MM.1S (cell line): Measurements from ENCODE around the gene PGA5.

Experiments
- DNase-seq: peaks from one replicate; pipeline ENCODE4 v3.0.0-alpha.2; 2015
- H2AFZ ChIP-seq: fragments of 300-600 bp; sonication (generic); 2 replicates; pipeline ENCODE4 v1.6.0; 2016; ENCODE audit warnings: antibody characterized with exemption, low read length
- H3F3A ChIP-seq: fragments of 300-600 bp; sonication (generic); 2 replicates; pipeline ENCODE4 v1.6.1; 2016; ENCODE audit warnings: mild to moderate bottlenecking, antibody characterized with exemption, low read length, moderate library complexity, mixed read lengths; ENCODE audit not compliant: insufficient read depth
- H3K27ac ChIP-seq: fragments of 300-600 bp; sonication (generic); 2 replicates; pipeline ENCODE4 v1.5.1; 2016; ENCODE audit warnings: mild to moderate bottlenecking, low read length
- H3K27me3 ChIP-seq: fragments of 300-600 bp; sonication (generic); replicated peaks from 2 replicates; pipeline ENCODE4 v1.6.0; 2016; ENCODE audit warnings: low read length; ENCODE audit not compliant: insufficient read depth
- H3K36me3 ChIP-seq: fragments of 300-600 bp; sonication (generic); replicated peaks from 2 replicates; pipeline ENCODE4 v1.6.1; 2016; ENCODE audit warnings: mild to moderate bottlenecking, low read length, mixed read lengths; ENCODE audit not compliant: insufficient read depth
- H3K4me1 ChIP-seq: fragments of 300-600 bp; sonication (generic); 2 replicates; pipeline ENCODE4 v1.6.1; 2016; ENCODE audit warnings: low read length, mixed read lengths
- H3K4me2 ChIP-seq: fragments of 300-600 bp; sonication (generic); 2 replicates; pipeline ENCODE4 v1.6.0; 2016; ENCODE audit warnings: low read depth, low read length
- H3K4me3 ChIP-seq: fragments of 300-600 bp; sonication (generic); 2 replicates; pipeline ENCODE4 v1.5.1; 2016; ENCODE audit warnings: low read length, mixed read lengths
- H3K79me2 ChIP-seq: fragments of 300-600 bp; sonication (generic); 2 replicates; pipeline ENCODE4 v1.6.1; 2016; ENCODE audit warnings: mixed run types, low read length, mixed read lengths
- H3K9ac ChIP-seq: fragments of 300-600 bp; sonication (generic); 2 replicates; pipeline ENCODE4 v1.6.1; 2016; ENCODE audit warnings: low read length, mixed read lengths
- H3K9me2 ChIP-seq: fragments of 300-600 bp; sonication (generic); replicated peaks from 2 replicates; pipeline ENCODE4 v1.6.1; 2016; ENCODE audit warnings: mild to moderate bottlenecking, low read length, mixed read lengths; ENCODE audit not compliant: insufficient read depth
- H3K9me3 ChIP-seq: fragments of 300-600 bp; sonication (generic); replicated peaks from 2 replicates; pipeline ENCODE4 v1.6.1; 2016; ENCODE audit warnings: mild to moderate bottlenecking, low read length, mixed read lengths; ENCODE audit not compliant: insufficient read depth
- H4K20me1 ChIP-seq: fragments of 300-600 bp; sonication (generic); 2 replicates; pipeline ENCODE4 v1.6.1; 2016; ENCODE audit warnings: mild to moderate bottlenecking, low read length, moderate library complexity, mixed read lengths; ENCODE audit not compliant: insufficient read depth
- CTCF ChIP-seq: fragments of 300-600 bp; sonication (generic); IDR thresholded peaks from 2 replicates; pipeline ENCODE4 v1.5.1; 2016; ENCODE audit warnings: antibody characterized with exemption, low read length, mixed read lengths
- EZH2 ChIP-seq: fragments of 300-600 bp; sonication (generic); optimal IDR thresholded peaks from 2 replicates; pipeline ENCODE3; 2017; ENCODE audit warnings: low read depth, mild to moderate bottlenecking, antibody characterized with exemption, low read length, mixed read lengths
- EZH2phosphoT487 ChIP-seq: fragments of 300-600 bp; sonication (generic); IDR thresholded peaks from 2 replicates; pipeline ENCODE4 v1.6.1; 2018; ENCODE audit warnings: antibody characterized with exemption, low read length

Gene PGA5

GRCh38 chr11:61297746-61298145, 56.8 kb downstream of the PGA5 start:
- no peak overlapping the region for H3K9ac ChIP-seq
- no peaks in the 10 kb centered on the region for H3K9me3 ChIP-seq
- no peaks in the 10 kb centered on the region; the same call in 1 of the 2 replicates for H3F3A ChIP-seq
- no peak overlapping the region for H2AFZ ChIP-seq
- no peak for DNase-seq
- no peaks in the 10 kb centered on the region for H4K20me1 ChIP-seq
- H3K9me2 ChIP-seq, result no peaks in the 10 kb centered on the region
- H3K4me2 ChIP-seq, result no peak overlapping the region
- H3K27me3 ChIP-seq, result peaks cover 10% of the 10 kb centered on the region
- no peak overlapping the region for H3K27ac ChIP-seq
- H3K4me1 ChIP-seq, result no peaks in the 10 kb centered on the region
- peaks cover 8% of the 10 kb centered on the region; the same call in 1 of the 2 replicates for H3K36me3 ChIP-seq
- TF ChIP-seq EZH2 (no peak), EZH2phosphoT487 (no peak), CTCF (no peak)
- no peaks in the 10 kb centered on the region for H3K79me2 ChIP-seq
- no peak overlapping the region for H3K4me3 ChIP-seq

- DNase-seq, result no peak
- no peaks in the 10 kb centered on the region for H3K9me3 ChIP-seq
- peaks cover 5% of the 10 kb centered on the region for H3K27me3 ChIP-seq
- no peak overlapping the region for H3K27ac ChIP-seq
- no peak overlapping the region for H3K9ac ChIP-seq
- H3K9me2 ChIP-seq, result no peaks in the 10 kb centered on the region
- peaks cover 8% of the 10 kb centered on the region; the same call in 1 of the 2 replicates for H3K36me3 ChIP-seq
- no peaks in the 10 kb centered on the region for H3K4me1 ChIP-seq
- H3K4me2 ChIP-seq, result no peak overlapping the region
- no peak overlapping the region for H2AFZ ChIP-seq
- H3F3A ChIP-seq, result no peaks in the 10 kb centered on the region; the same call in 1 of the 2 replicates
- no peak overlapping the region for H3K4me3 ChIP-seq
- no peaks in the 10 kb centered on the region for H3K79me2 ChIP-seq
- H4K20me1 ChIP-seq, result no peaks in the 10 kb centered on the region
- TF ChIP-seq EZH2phosphoT487 (no peak), EZH2 (no peak), CTCF (no peak)
Measured at GRCh38 chr11:61298663-61299244, 57.8 kb downstream of the PGA5 start.
